LNCAP (cell line): ENCODE measurements around the gene SLC2A11.

Experiments
- CTCF ChIP-seq: fragments of 450-650 bp; IDR thresholded peaks from 2 replicates; pipeline ENCODE4 v1.5.1; 2017; ENCODE audit warnings: mild to moderate bottlenecking

The SLC2A11 gene

GRCh38 chr22:23893121-23893944 is 35.7 kb downstream of the SLC2A11 start:
- TF ChIP-seq CTCF: no peak

GRCh38 chr22:23893945-23894709 is 36.5 kb downstream of the SLC2A11 start, which contains the start of gene MIF:
TSS of gene MIF (plus strand) at chr22:23894383. CDS start at chr22:23894475, 92 bp downstream.
- peak; percentile 90 for TF ChIP-seq CTCF

DNA sequence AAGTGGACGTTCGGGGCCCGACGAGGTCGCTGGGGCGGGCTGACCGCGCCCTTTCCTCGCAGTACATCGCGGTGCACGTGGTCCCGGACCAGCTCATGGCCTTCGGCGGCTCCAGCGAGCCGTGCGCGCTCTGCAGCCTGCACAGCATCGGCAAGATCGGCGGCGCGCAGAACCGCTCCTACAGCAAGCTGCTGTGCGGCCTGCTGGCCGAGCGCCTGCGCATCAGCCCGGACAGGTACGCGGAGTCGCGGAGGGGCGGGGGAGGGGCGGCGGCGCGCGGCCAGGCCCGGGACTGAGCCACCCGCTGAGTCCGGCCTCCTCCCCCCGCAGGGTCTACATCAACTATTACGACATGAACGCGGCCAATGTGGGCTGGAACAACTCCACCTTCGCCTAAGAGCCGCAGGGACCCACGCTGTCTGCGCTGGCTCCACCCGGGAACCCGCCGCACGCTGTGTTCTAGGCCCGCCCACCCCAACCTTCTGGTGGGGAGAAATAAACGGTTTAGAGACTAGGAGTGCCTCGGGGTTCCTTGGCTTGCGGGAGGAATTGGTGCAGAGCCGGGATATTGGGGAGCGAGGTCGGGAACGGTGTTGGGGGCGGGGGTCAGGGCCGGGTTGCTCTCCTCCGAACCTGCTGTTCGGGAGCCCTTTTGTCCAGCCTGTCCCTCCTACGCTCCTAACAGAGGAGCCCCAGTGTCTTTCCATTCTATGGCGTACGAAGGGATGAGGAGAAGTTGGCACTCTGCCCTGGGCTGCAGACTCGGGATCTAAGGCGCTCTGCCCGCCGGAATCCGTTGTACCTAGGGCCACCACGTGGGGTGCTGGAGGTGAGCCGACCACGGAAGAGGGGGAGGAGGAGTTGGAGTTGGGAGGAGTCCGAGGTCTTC is 37.3 kb downstream of the SLC2A11 start:
- TF ChIP-seq CTCF: 0 out of 2 replicates have a peak, but pooled peaks have one; percentile 24

DNA sequence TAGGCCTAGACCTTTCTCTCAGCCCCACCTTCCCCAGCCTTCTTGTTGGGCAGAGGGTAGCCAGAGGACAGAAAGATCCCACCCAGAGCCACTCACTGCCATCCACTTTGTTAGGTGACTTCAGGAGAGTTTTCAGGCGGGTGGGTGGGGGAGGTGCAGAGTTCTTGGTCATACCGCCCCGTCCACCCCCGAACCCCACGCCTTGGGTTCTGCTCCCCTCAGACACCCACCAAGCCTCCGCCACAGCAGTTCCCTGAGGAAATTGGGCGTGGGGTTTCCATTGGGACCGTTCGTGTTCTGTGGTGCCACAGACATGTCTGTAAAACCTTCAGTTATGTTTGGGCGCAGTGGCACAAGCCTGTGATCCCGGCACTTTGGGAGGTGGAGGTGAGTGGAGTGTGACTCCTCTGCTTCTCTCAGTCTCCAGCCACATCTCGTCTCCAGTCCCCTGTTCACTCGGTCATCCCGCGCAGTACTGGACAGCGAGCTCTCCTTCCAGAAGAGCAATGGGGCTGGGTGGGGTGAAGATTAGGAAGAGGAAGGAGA is 38.0 kb downstream of the SLC2A11 start:
- no peak for TF ChIP-seq CTCF

- TF ChIP-seq CTCF: no peak
Observed at GRCh38 chr22:23896166-23896522, 38.5 kb downstream of the SLC2A11 start.

DNA sequence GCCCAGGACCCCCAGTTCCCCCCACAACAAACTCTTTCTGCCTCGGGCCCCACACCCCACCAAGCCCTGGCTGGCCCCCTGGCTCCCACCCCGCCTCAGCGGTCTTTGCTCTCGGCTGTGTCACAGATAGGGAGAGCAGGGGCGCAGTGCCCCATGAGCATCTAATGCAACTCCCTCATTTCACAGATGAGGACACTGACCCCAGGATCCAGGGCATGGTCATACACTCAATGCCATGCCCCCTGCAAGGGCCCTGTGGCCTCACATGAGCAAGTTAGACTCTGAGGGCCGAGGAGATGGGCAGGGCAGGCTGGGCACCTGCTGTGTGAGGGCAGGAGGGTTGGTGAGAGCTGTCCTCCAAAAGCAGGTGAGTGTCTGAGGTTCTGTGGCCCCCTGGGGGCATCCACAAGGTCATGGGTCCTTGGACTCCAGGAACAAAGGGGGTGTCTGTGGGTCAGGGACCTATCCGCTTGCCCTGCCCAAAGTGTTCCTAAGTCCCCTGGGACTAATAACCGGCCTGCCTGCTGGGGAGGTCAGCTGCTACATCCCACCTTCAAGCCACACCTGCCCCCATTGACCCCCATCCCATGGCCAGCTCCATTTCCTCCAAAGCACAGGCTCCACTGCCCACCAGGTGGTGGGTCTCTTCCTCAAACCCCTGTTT is 39.0 kb downstream of the SLC2A11 start:
- TF ChIP-seq CTCF: no peak
